OCI-LY1 (cell line): ENCODE data around the gene RAMP3.

ENCODE experiments used
- H2AFZ ChIP-seq: fragments of 200-600 bp; sonication (generic), shearing (Covaris generic); 2 replicates; pipeline ENCODE4 v1.6.0; 2014; ENCODE audit warnings: antibody characterized with exemption, mild to moderate bottlenecking, low read length
- H3F3A ChIP-seq: fragments of 200-600 bp; sonication (generic), shearing (Covaris generic); 2 replicates; pipeline ENCODE4 v1.6.0; 2014; ENCODE audit warnings: mild to moderate bottlenecking, antibody characterized with exemption, low read length, moderate library complexity; ENCODE audit not compliant: insufficient read depth
- H3K27ac ChIP-seq: fragments of 200-600 bp; sonication (generic); 2 replicates; pipeline ENCODE4 v1.5.1; 2014; ENCODE audit warnings: low read length, mixed run types, mild to moderate bottlenecking, low read depth; ENCODE audit not compliant: poor library complexity, severe bottlenecking
- H3K27me3 ChIP-seq: fragments of 200-600 bp; sonication (generic); 2 replicates; pipeline ENCODE4 v1.6.0; 2014; ENCODE audit warnings: antibody characterized with exemption, mild to moderate bottlenecking, low read length, moderate library complexity; ENCODE audit not compliant: insufficient read depth
- H3K36me3 ChIP-seq: fragments of 200-600 bp; sonication (generic); 2 replicates; pipeline ENCODE4 v1.6.1; 2014; ENCODE audit warnings: mild to moderate bottlenecking, antibody characterized with exemption, low read length, moderate library complexity, mixed read lengths; ENCODE audit not compliant: insufficient read depth
- H3K4me1 ChIP-seq: fragments of 200-600 bp; sonication (generic); 2 replicates; pipeline ENCODE4 v1.5.1; 2014; ENCODE audit warnings: mild to moderate bottlenecking, low read length, moderate library complexity; ENCODE audit not compliant: insufficient read depth, severe bottlenecking
- H3K4me2 ChIP-seq: fragments of 200-600 bp; sonication (generic), shearing (Covaris generic); 2 replicates; pipeline ENCODE4 v1.6.1; 2014; ENCODE audit warnings: low read length
- H3K4me3 ChIP-seq: fragments of 200-600 bp; sonication (generic); 2 replicates; pipeline ENCODE4 v1.5.1; 2014; ENCODE audit warnings: low read length, low read depth, mild to moderate bottlenecking, mixed read lengths; ENCODE audit not compliant: poor library complexity, severe bottlenecking
- H3K79me2 ChIP-seq: fragments of 200-600 bp; shearing (Covaris generic); 2 replicates; pipeline ENCODE4 v1.6.1; 2016; ENCODE audit warnings: mixed run types, low read length, mixed read lengths; ENCODE audit not compliant: insufficient read depth
- H3K9ac ChIP-seq: fragments of 200-600 bp; sonication (generic), shearing (Covaris generic); 2 replicates; pipeline ENCODE4 v1.6.1; 2014; ENCODE audit warnings: mild to moderate bottlenecking, low read length, mixed read lengths
- H3K9me2 ChIP-seq: fragments of 200-600 bp; sonication (generic), shearing (Covaris generic); 2 replicates; pipeline ENCODE4 v1.6.1; 2014; ENCODE audit warnings: low read depth, mild to moderate bottlenecking, low read length, mixed read lengths
- H3K9me3 ChIP-seq: fragments of 200-600 bp; shearing (Covaris generic); 2 replicates; pipeline ENCODE4 v1.6.1; 2014; ENCODE audit warnings: low read length, mixed read lengths
- H4K20me1 ChIP-seq: fragments of 200-600 bp; sonication (generic), shearing (Covaris generic); 2 replicates; pipeline ENCODE4 v1.6.0; 2016; ENCODE audit warnings: mild to moderate bottlenecking, low read length; ENCODE audit not compliant: insufficient read depth
- EZH2 ChIP-seq: fragments of 200-600 bp; sonication (generic), shearing (Covaris generic); IDR thresholded peaks from 2 replicates; pipeline ENCODE4 v1.8.0; 2017; ENCODE audit warnings: borderline replicate concordance, mixed run types, mild to moderate bottlenecking, antibody characterized with exemption, low read length, moderate library complexity, mixed read lengths
- TF ChIP-seq, protein P1 (sequence below): fragments of 200-600 bp; sonication (generic), shearing (Covaris generic); IDR thresholded peaks from 2 replicates; pipeline ENCODE4 v1.5.1; 2017; ENCODE audit warnings: mild to moderate bottlenecking, antibody characterized with exemption, low read length, moderate library complexity, mixed read lengths

The RAMP3 gene

GRCh38 chr7:45221896-45222604 is 64.5 kb downstream of the RAMP3 start:
- Histone ChIP-seq H3K79me2 (no peaks in the 10 kb centered on the region), H3K27me3 (0 out of 2 replicates have a peak, but pooled peaks cover 5% of the 10 kb centered on the region), H3K4me1 (no peaks in the 10 kb centered on the region), H3K9me2 (no peaks in the 10 kb centered on the region), H3K36me3 (no peaks in the 10 kb centered on the region), H3K27ac (no peak overlapping the region), H3K9ac (no peak overlapping the region), H3K4me2 (no peak overlapping the region), H2AFZ (no peak overlapping the region), H3K9me3 (no peaks in the 10 kb centered on the region), H4K20me1 (no peaks in the 10 kb centered on the region), H3K4me3 (no peak overlapping the region), H3F3A (no peaks in the 10 kb centered on the region)
- TF ChIP-seq, protein P1, sequence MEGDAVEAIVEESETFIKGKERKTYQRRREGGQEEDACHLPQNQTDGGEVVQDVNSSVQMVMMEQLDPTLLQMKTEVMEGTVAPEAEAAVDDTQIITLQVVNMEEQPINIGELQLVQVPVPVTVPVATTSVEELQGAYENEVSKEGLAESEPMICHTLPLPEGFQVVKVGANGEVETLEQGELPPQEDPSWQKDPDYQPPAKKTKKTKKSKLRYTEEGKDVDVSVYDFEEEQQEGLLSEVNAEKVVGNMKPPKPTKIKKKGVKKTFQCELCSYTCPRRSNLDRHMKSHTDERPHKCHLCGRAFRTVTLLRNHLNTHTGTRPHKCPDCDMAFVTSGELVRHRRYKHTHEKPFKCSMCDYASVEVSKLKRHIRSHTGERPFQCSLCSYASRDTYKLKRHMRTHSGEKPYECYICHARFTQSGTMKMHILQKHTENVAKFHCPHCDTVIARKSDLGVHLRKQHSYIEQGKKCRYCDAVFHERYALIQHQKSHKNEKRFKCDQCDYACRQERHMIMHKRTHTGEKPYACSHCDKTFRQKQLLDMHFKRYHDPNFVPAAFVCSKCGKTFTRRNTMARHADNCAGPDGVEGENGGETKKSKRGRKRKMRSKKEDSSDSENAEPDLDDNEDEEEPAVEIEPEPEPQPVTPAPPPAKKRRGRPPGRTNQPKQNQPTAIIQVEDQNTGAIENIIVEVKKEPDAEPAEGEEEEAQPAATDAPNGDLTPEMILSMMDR: no peak
- TF ChIP-seq EZH2: no peak

GRCh38 chr7:45223078-45223477 is 65.5 kb downstream of the RAMP3 start:
- Histone ChIP-seq H4K20me1 (no peaks in the 10 kb centered on the region), H3K27ac (no peak overlapping the region), H3K9ac (no peak overlapping the region), H3K4me2 (no peak overlapping the region), H3K4me1 (no peaks in the 10 kb centered on the region), H3K36me3 (no peaks in the 10 kb centered on the region), H3K27me3 (0 out of 2 replicates have a peak, but pooled peaks cover 5% of the 10 kb centered on the region), H3K9me3 (no peaks in the 10 kb centered on the region), H3F3A (no peaks in the 10 kb centered on the region), H3K9me2 (no peaks in the 10 kb centered on the region), H2AFZ (no peak overlapping the region), H3K79me2 (no peaks in the 10 kb centered on the region), H3K4me3 (no peak overlapping the region)
- TF ChIP-seq, protein P1: no peak
- no peak for TF ChIP-seq EZH2

DNA sequence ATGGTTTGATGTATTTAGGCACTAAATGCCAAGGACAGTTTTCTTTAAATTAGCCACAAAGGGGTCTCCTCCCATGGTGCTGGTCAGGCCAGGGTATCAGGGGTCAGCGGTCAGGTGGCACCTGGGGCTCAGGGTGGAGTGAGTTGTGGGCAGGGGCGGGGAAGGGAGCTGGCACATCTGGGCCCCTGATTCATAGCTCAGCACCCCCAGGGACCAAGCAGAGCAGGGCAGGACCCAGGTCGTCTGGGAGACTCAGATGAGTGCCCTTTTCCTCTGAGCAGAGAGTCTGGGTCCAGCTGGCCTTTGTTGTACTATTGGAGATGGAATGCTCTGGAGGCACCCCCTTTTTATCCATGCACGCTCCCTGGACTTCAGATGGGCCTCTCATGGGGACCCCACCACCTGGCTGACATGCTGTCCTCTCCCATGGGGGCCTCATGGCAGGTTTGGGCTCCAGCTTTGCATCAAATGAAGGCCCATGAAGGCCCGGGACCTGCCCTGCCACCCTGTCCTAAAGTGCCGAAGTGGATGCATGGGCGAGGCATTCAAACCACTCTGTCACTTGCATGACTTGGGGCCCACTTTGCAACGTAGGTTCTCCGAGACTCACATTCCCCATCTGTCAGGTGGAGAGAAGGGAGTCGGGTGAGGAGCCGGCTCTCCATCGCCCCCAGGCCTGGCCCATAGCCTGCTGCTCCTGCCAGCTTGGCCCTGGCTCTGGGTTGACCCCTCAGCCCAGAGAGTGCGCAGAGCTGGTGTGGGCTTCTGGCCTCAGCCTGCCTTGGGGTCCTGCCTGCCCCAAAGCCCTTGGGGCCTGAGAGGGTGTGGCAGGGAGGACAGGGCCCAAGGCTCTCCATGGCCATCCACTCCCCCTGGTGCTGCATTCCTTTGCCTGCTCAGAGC is 66.4 kb downstream of the RAMP3 start:
- Histone ChIP-seq H2AFZ (no peak overlapping the region), H3F3A (no peaks in the 10 kb centered on the region), H3K9me3 (no peaks in the 10 kb centered on the region), H4K20me1 (no peaks in the 10 kb centered on the region), H3K27ac (no peak overlapping the region), H3K27me3 (0 out of 2 replicates have a peak, but pooled peaks cover 5% of the 10 kb centered on the region), H3K4me2 (no peak overlapping the region), H3K4me1 (no peaks in the 10 kb centered on the region), H3K79me2 (no peaks in the 10 kb centered on the region), H3K36me3 (no peaks in the 10 kb centered on the region), H3K4me3 (no peak overlapping the region), H3K9ac (no peak overlapping the region), H3K9me2 (no peaks in the 10 kb centered on the region)
- TF ChIP-seq, protein P1: no peak
- no peak for TF ChIP-seq EZH2
